Caki2 (cell line): ENCODE data around the gene POC1A. TPM values are rescaled to one million over a fixed set of nuclear protein-coding genes. Genes with fewer than 3 reads are reported as not detected.
A peak's percentile ranks its signal among the peaks of the same experiment; 100 is the strongest.
"Not testable (repeated sequence)": the region's sequence is repeated elsewhere in the genome, so short reads cannot be mapped to it uniquely, and the experiment has no call there.

Source experiments
- DNase-seq: peaks from one replicate; pipeline ENCODE4 v3.0.0-alpha.2; 2015; ENCODE audit warnings: low read depth
- in situ Hi-C: cut with HindIII; loops from 2 replicates; pipeline ENCODE4 v1.10.0; 2016; ENCODE audit warnings: low sequenced_read_pairs, low pct_unique_long_range_greater_than_20kb, mixed read lengths
- total RNA-seq: library from RNA; depleted of rRNA; stranded (reverse); fragments of >200 nt; shearing (Covaris generic); gene quantifications from 2 replicates; pipeline ENCODE4 v1.2.3, GENCODE V29; 2014; ENCODE audit warnings: low replicate concordance

Gene POC1A
- total RNA-seq, 1 experiment from 2014 or later: 20.8 TPM

- DNase-seq: no peak
- in situ Hi-C loops: no loop called here
Observed at GRCh38 chr3:52046902-52047239, 107.4 kb downstream of the POC1A start.

GRCh38 chr3:52046186-52046901 lies 107.9 kb downstream of the POC1A start:
- in situ Hi-C loops: no loop called here

GRCh38 chr3:52044869-52045619 lies 109.2 kb downstream of the POC1A start:
- in situ Hi-C loops: no loop called here
- DNase-seq: no peak

More at GRCh38 chr3:52046186-52046901, 107.9 kb downstream of the POC1A start:
- peak; percentile 65 for DNase-seq

GRCh38 chr3:52043750-52044149 lies 110.5 kb downstream of the POC1A start:
- no peak for DNase-seq
- in situ Hi-C loops: no loop called here

- DNase-seq, in situ Hi-C loops: not testable (repeated sequence)
Observed at GRCh38 chr3:52043039-52043438, 111.2 kb downstream of the POC1A start.

- in situ Hi-C loops: no loop called here
- DNase-seq: no peak
Observed at GRCh38 chr3:52041118-52041731, 113.0 kb downstream of the POC1A start.

- no peak for DNase-seq
- in situ Hi-C loops: no loop called here
Observed at GRCh38 chr3:52040600-52040999, 113.6 kb downstream of the POC1A start.

GRCh38 chr3:52039846-52040245 lies 114.4 kb downstream of the POC1A start:
- no peak for DNase-seq
- in situ Hi-C loops: no loop called here

GRCh38 chr3:52039426-52039825 lies 114.8 kb downstream of the POC1A start:
- in situ Hi-C loops: no loop called here
- DNase-seq: no peak

- in situ Hi-C loops: no loop called here
- DNase-seq: no peak
Observed at GRCh38 chr3:52038227-52038626, 116.0 kb downstream of the POC1A start.

- in situ Hi-C loops: no loop called here
- no peak for DNase-seq
Observed at GRCh38 chr3:52037291-52037690, 116.9 kb downstream of the POC1A start.

GRCh38 chr3:52036829-52037228 lies 117.4 kb downstream of the POC1A start:
- DNase-seq: no peak
- in situ Hi-C loops: no loop called here

- DNase-seq: no peak
- in situ Hi-C loops: no loop called here
Observed at GRCh38 chr3:52036222-52036694, 118.0 kb downstream of the POC1A start.

- in situ Hi-C loops: no loop called here
- DNase-seq: no peak
Observed at GRCh38 chr3:52034651-52035050, 119.6 kb downstream of the POC1A start.

GRCh38 chr3:52034212-52034611 lies 120.0 kb downstream of the POC1A start:
- in situ Hi-C loops: no loop called here

GRCh38 chr3:52033748-52034147 lies 120.5 kb downstream of the POC1A start:
- DNase-seq, in situ Hi-C loops: not testable (repeated sequence)

More at GRCh38 chr3:52034212-52034611, 120.0 kb downstream of the POC1A start:
- DNase-seq: no peak

- DNase-seq: no peak
- in situ Hi-C loops: no loop called here
Observed at GRCh38 chr3:52032702-52033408, 121.4 kb downstream of the POC1A start.

- in situ Hi-C loops: no loop called here
- no peak for DNase-seq
Observed at GRCh38 chr3:52031896-52032295, 122.3 kb downstream of the POC1A start.
